H9 (cell line): ENCODE measurements around the gene POC1B. TPM values are rescaled to one million over a fixed set of nuclear protein-coding genes. Genes with fewer than 3 reads are reported as not detected.

ENCODE experiments used
- DNase-seq: peaks from one replicate; pipeline ENCODE4 v3.0.0-alpha.2; 2017
- H2AFZ ChIP-seq: one replicate; pipeline ENCODE4 v1.6.1; 2013; ENCODE audit warnings: mild to moderate bottlenecking, low read length, control low read depth, moderate library complexity
- H2AK5ac ChIP-seq: 2 replicates; pipeline ENCODE4 v1.6.1; 2013; ENCODE audit warnings: low read length, control low read depth, mixed read lengths; ENCODE audit not compliant: insufficient read length
- H2BK120ac ChIP-seq: one replicate; pipeline ENCODE4 v1.6.1; 2013; ENCODE audit warnings: low read depth, mild to moderate bottlenecking, low read length, control low read depth, inconsistent platforms; ENCODE audit not compliant: poor library complexity, severe bottlenecking
- H2BK12ac ChIP-seq: 2 replicates; pipeline ENCODE4 v1.6.1; 2013; ENCODE audit warnings: low read length, control low read depth, mixed read lengths, low read depth; ENCODE audit not compliant: insufficient read length
- H2BK15ac ChIP-seq: 2 replicates; pipeline ENCODE4 v1.6.1; 2013; ENCODE audit warnings: low read depth, low read length, control low read depth
- H2BK20ac ChIP-seq: one replicate; pipeline ENCODE4 v1.6.1; 2013; ENCODE audit warnings: low read depth, mild to moderate bottlenecking, low read length, control low read depth, inconsistent platforms; ENCODE audit not compliant: poor library complexity, severe bottlenecking
- H2BK5ac ChIP-seq: 2 replicates; pipeline ENCODE4 v1.6.1; 2013; ENCODE audit warnings: low read length, control low read depth, mixed read lengths; ENCODE audit not compliant: insufficient read length
- H3K14ac ChIP-seq: 2 replicates; pipeline ENCODE4 v1.6.1; 2013; ENCODE audit warnings: low read length, control low read depth; ENCODE audit not compliant: insufficient read depth
- H3K18ac ChIP-seq: 2 replicates; pipeline ENCODE4 v1.6.1; 2013; ENCODE audit warnings: low read depth, mild to moderate bottlenecking, mixed read lengths, low read length, control low read depth; ENCODE audit not compliant: insufficient read length
- H3K23ac ChIP-seq: 2 replicates; pipeline ENCODE4 v1.6.1; 2013; ENCODE audit warnings: low read length, control low read depth, mixed read lengths, low read depth; ENCODE audit not compliant: insufficient read length
- H3K23me2 ChIP-seq: 2 replicates; pipeline ENCODE4 v1.6.1; 2013; ENCODE audit warnings: low read depth, mild to moderate bottlenecking, mixed read lengths, low read length, control low read depth; ENCODE audit not compliant: insufficient read length, poor library complexity, severe bottlenecking
- H3K27ac ChIP-seq: 2 replicates; pipeline ENCODE4 v1.5.1; 2013; ENCODE audit warnings: low read length, control low read depth, mixed read lengths, low read depth; ENCODE audit not compliant: insufficient read length
- H3K27me3 ChIP-seq: 2 replicates; pipeline ENCODE4 v1.6.1; 2013; ENCODE audit warnings: low read length, control low read depth, inconsistent platforms; ENCODE audit not compliant: insufficient read depth
- H3K4ac ChIP-seq: 2 replicates; pipeline ENCODE4 v1.6.1; 2013; ENCODE audit warnings: low read depth, mild to moderate bottlenecking, control low read depth, inconsistent platforms, low read length, moderate library complexity
- H3K4me1 ChIP-seq: 2 replicates; pipeline ENCODE4 v1.6.1; 2013; ENCODE audit warnings: low read length, control low read depth, inconsistent platforms; ENCODE audit not compliant: insufficient read depth
- H3K4me2 ChIP-seq: 2 replicates; pipeline ENCODE4 v1.6.1; 2013; ENCODE audit warnings: low read length, control low read depth, mixed read lengths; ENCODE audit not compliant: insufficient read length, insufficient read depth
- H3K56ac ChIP-seq: 2 replicates; pipeline ENCODE4 v1.6.1; 2013; ENCODE audit warnings: low read depth, mild to moderate bottlenecking, mixed read lengths, low read length, control low read depth; ENCODE audit not compliant: insufficient read length
- H3K79me1 ChIP-seq: 2 replicates; pipeline ENCODE4 v1.6.1; 2013; ENCODE audit warnings: low read depth, mild to moderate bottlenecking, moderate library complexity, low read length, control low read depth, inconsistent platforms; ENCODE audit not compliant: insufficient read depth, poor library complexity, severe bottlenecking
- H3K79me2 ChIP-seq: 2 replicates; pipeline ENCODE4 v1.6.1; 2013; ENCODE audit warnings: low read length, control low read depth, inconsistent platforms; ENCODE audit not compliant: insufficient read depth
- H3K9ac ChIP-seq: 2 replicates; pipeline ENCODE4 v1.6.1; 2013; ENCODE audit warnings: low read length, control low read depth, mixed read lengths; ENCODE audit not compliant: insufficient read length; ENCODE audit errors: extremely low read depth
- H3K9me3 ChIP-seq: one replicate; pipeline ENCODE4 v1.6.1; 2013; ENCODE audit warnings: low read depth, low read length, inconsistent platforms; ENCODE audit not compliant: control insufficient read depth
- H3T11ph ChIP-seq: one replicate; pipeline ENCODE4 v1.6.1; 2013; ENCODE audit warnings: mild to moderate bottlenecking, low read length, control low read depth, inconsistent platforms
- H4K20me1 ChIP-seq: one replicate; pipeline ENCODE4 v1.6.1; 2013; ENCODE audit not compliant: control insufficient read depth, insufficient read length, insufficient read depth
- H4K5ac ChIP-seq: 2 replicates; pipeline ENCODE4 v1.6.1; 2013; ENCODE audit warnings: low read depth, mild to moderate bottlenecking, mixed read lengths, low read length, control low read depth; ENCODE audit not compliant: insufficient read length
- H4K8ac ChIP-seq: replicated peaks from 2 replicates; pipeline ENCODE4 v1.6.1; 2013; ENCODE audit warnings: low read length, control low read depth, mixed read lengths, low read depth; ENCODE audit not compliant: insufficient read length
- H4K91ac ChIP-seq: 2 replicates; pipeline ENCODE4 v1.6.1; 2013; ENCODE audit warnings: low read depth, mild to moderate bottlenecking, moderate library complexity, mixed read lengths, low read length, control low read depth; ENCODE audit not compliant: insufficient read length
- H3K27ac Mint-ChIP-seq, 3 experiments: 2 replicates in 2 of 3; 3 replicates in 1 of 3; pipeline ENCODE4 v1.8.0; 2020 to 2021; ENCODE audit warnings: mixed read lengths in 3 of 3, mild to moderate bottlenecking in 1 of 3, moderate library complexity in 1 of 3
- H3K27me3 Mint-ChIP-seq: 2 replicates; pipeline ENCODE4 v1.8.0; 2021; ENCODE audit warnings: low read depth, mild to moderate bottlenecking, moderate library complexity, mixed read lengths
- H3K36me3 Mint-ChIP-seq, 3 experiments: 2 replicates in 2 of 3; 3 replicates in 1 of 3; pipeline ENCODE4 v1.8.0; 2020 to 2021; ENCODE audit warnings: low read depth in 3 of 3, mixed read lengths in 3 of 3; ENCODE audit not compliant: insufficient read depth in 1 of 3
- H3K4me1 Mint-ChIP-seq, 2 experiments: 2 replicates each; pipeline ENCODE4 v1.8.0; 2020; ENCODE audit warnings: mixed read lengths in 2 of 2
- H3K4me3 Mint-ChIP-seq, 2 experiments: 2 replicates in 1 of 2; 3 replicates in 1 of 2; pipeline ENCODE4 v1.8.0; 2020 to 2021; ENCODE audit warnings: mild to moderate bottlenecking in 2 of 2, mixed read lengths in 2 of 2, moderate library complexity in 1 of 2
- H3K9me3 Mint-ChIP-seq, 2 experiments: 2 replicates in 1 of 2; 3 replicates in 1 of 2; pipeline ENCODE4 v1.8.0; 2020; ENCODE audit warnings: mild to moderate bottlenecking in 2 of 2, mixed read lengths in 2 of 2, moderate library complexity in 1 of 2
- CTCF ChIP-seq: fragments of 200-600 bp; sonication (generic); conservative IDR thresholded peaks from 3 replicates; pipeline ENCODE4 v1.8.0; 2021; ENCODE audit warnings: antibody characterized with exemption, mild to moderate bottlenecking
- WGBS: extraction: QIAGEN DNeasy Blood & Tissue Kit; methylation state at CpG from one replicate; pipeline ENCODE4 v1.1.7; 2013; ENCODE audit warnings: missing lambda C conversion rate, low lambda C conversion rate, mixed read lengths; ENCODE audit not compliant: insufficient read length; ENCODE audit errors: extremely low coverage; 5-methylcytosine and 5-hydroxymethylcytosine counted together
- total RNA-seq: library from RNA; stranded (reverse); gene quantifications from 2 replicates; pipeline ENCODE4 v1.2.1, GENCODE V29; 2021

The POC1B gene
- total RNA-seq, 1 experiment from 2014 or later, result 12.5 TPM

DNA sequence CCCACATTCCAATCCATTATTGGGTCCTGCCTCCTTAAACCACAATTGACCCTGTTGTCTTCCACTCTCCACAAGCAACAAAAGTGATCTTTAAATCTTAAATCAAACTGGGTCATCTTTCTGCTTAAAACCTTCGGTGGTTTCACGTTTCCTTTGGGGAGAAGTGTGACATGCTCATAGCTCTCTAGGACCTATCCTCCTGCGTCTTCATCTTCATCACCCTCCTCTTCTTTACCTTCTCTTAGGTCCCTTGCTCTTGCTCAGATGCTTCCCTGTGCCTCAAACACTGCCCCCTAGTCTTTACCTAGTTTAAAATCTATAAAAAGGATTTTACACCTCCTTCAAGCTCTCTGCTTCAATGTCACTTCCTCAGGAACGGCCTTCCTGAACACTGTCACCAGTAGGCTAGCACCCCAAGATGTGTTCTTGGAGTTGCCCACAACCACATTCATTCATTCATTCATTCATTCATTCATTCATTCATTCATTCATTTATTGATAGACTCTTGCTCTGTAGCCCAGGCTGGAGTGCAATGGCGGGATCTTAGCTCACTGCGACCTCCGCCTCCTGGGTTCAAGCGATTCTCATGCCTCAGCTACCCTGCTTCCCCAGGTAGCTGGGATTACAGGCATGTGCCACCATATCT, 48.1 kb downstream of the POC1B start:
- no peak overlapping the region for H2BK5ac ChIP-seq
- H3K4me1 ChIP-seq, result no peaks in the 10 kb centered on the region
- no peak overlapping the region for H2AFZ ChIP-seq
- no peak overlapping the region for H2AK5ac ChIP-seq
- H2BK20ac ChIP-seq, result no peak overlapping the region
- H2BK15ac ChIP-seq, result no peak overlapping the region
- no peaks in the 10 kb centered on the region for H4K20me1 ChIP-seq
- Mint-ChIP-seq H3K27me3 (no peaks in the 10 kb centered on the region), H3K4me1 (no peaks in the 10 kb centered on the region), H3K4me3 (no peak overlapping the region), H3K36me3 (no peaks in the 10 kb centered on the region), H3K27ac (no peak overlapping the region), H3K9me3 (no peaks in the 10 kb centered on the region)
- no CpG with 5 or more reads among the region's 8 CpGs for WGBS
- no peaks in the 10 kb centered on the region for H3K27me3 ChIP-seq
- H3K9ac ChIP-seq, result no peak overlapping the region
- TF ChIP-seq CTCF, result no peak; the same call in 2 of the 3 replicates
- H3K9me3 ChIP-seq, result no peaks in the 10 kb centered on the region
- no peak overlapping the region for H4K91ac ChIP-seq
- no peak overlapping the region for H3K4ac ChIP-seq
- H3K18ac ChIP-seq, result no peak overlapping the region
- no peak overlapping the region for H3K14ac ChIP-seq
- no peak overlapping the region for H4K8ac ChIP-seq
- H3K79me2 ChIP-seq, result no peaks in the 10 kb centered on the region
- no peak overlapping the region for H3K4me2 ChIP-seq
- H2BK120ac ChIP-seq, result no peak overlapping the region
- no peak overlapping the region for H4K5ac ChIP-seq
- no peak overlapping the region for H2BK12ac ChIP-seq
- H3K79me1 ChIP-seq, result no peaks in the 10 kb centered on the region
- H3K23ac ChIP-seq, result no peak overlapping the region
- no peak overlapping the region for H3K56ac ChIP-seq
- H3T11ph ChIP-seq, result no peak overlapping the region
- no peaks in the 10 kb centered on the region for H3K23me2 ChIP-seq
- H3K27ac ChIP-seq, result no peak overlapping the region
- no peak for DNase-seq
